PFSK-1 (cell line): ENCODE results near the gene PVALEF.

Experiments
- FOXP2 ChIP-seq: optimal IDR thresholded peaks from 2 replicates; pipeline ENCODE3; 2011; ENCODE audit warnings: borderline replicate concordance, control low read depth, inconsistent platforms; ENCODE audit not compliant: insufficient read depth; ENCODE audit errors: extremely low read length, extremely low read depth
- POLR2AphosphoS5 ChIP-seq: IDR thresholded peaks from 2 replicates; pipeline ENCODE4 v1.6.1; 2012; ENCODE audit warnings: low read depth, mild to moderate bottlenecking, control low read depth, low read length, moderate library complexity
- REST ChIP-seq, 2 experiments: IDR thresholded peaks; 2 replicates each; pipeline versions ENCODE4 v1.6.1 to v1.8.0; 2011 to 2012; ENCODE audit warnings: low read depth in 2 of 2, low read length in 2 of 2, control low read depth in 1 of 2, inconsistent platforms in 1 of 2, mild to moderate bottlenecking in 1 of 2, moderate library complexity in 1 of 2; ENCODE audit not compliant: insufficient read depth in 1 of 2
- SIN3A ChIP-seq: IDR thresholded peaks from 2 replicates; pipeline ENCODE4 v1.6.1; 2012; ENCODE audit warnings: mild to moderate bottlenecking, low read length, moderate library complexity, borderline replicate concordance; ENCODE audit not compliant: insufficient read depth
- TAF1 ChIP-seq: IDR thresholded peaks from 2 replicates; pipeline ENCODE4 v1.6.1; 2012; ENCODE audit warnings: low read length, control low read depth, borderline replicate concordance; ENCODE audit not compliant: insufficient read depth

Gene PVALEF

GRCh38 chr17:81208651-81209050, 43.3 kb downstream of the PVALEF start:
- TF ChIP-seq SIN3A (no peak), REST (IDR thresholded peaks at IDR 0.05; ENCODE audit: insufficient read depth in 1 of 2, low read depth in 2 of 2, low read length in 2 of 2) (no peak), TAF1 (no peak), FOXP2 (no peak), POLR2AphosphoS5 (no peak)

- TF ChIP-seq SIN3A (no peak), FOXP2 (no peak)
These were observed 43.8 kb downstream of the PVALEF start for GRCh38 chr17:81209141-81209540.

GRCh38 chr17:81210466-81210865, 45.2 kb downstream of the PVALEF start:
- TF ChIP-seq FOXP2 (no peak), POLR2AphosphoS5 (no peak), REST (IDR thresholded peaks at IDR 0.05; ENCODE audit: insufficient read depth in 1 of 2, low read depth in 2 of 2, low read length in 2 of 2) (no peak), SIN3A (no peak), TAF1 (no peak)

GRCh38 chr17:81210868-81211267, 45.6 kb downstream of the PVALEF start:
- TF ChIP-seq REST (IDR thresholded peaks at IDR 0.05; ENCODE audit: insufficient read depth in 1 of 2, low read depth in 2 of 2, low read length in 2 of 2) (no peak), POLR2AphosphoS5 (no peak)

- TF ChIP-seq REST (IDR thresholded peaks at IDR 0.05; ENCODE audit: insufficient read depth in 1 of 2, low read depth in 2 of 2, low read length in 2 of 2) = no peak
These were observed 47.1 kb downstream of the PVALEF start for GRCh38 chr17:81212365-81212764.

GRCh38 chr17:81213978-81214377, 48.7 kb downstream of the PVALEF start:
- TF ChIP-seq FOXP2 (no peak), SIN3A (no peak), POLR2AphosphoS5 (no peak), TAF1 (no peak), REST (IDR thresholded peaks at IDR 0.05; ENCODE audit: insufficient read depth in 1 of 2, low read depth in 2 of 2, low read length in 2 of 2) (no peak)
